ENCODE data around the gene ARHGAP9. TPM values are rescaled to one million over a fixed set of nuclear protein-coding genes. Genes with fewer than 3 reads are reported as not detected.

Gene ARHGAP9
- total and polyA plus RNA-seq, 2 experiments from 2014 or later = 0.11 to 0.61 TPM

GRCh38 chr12:57462251-57462911 is 17.3 kb downstream of the ARHGAP9 start:
- peak overlapping the region; percentile 95 for H2AFZ ChIP-seq
- H3K79me2 ChIP-seq (ENCODE audit: insufficient read depth) = no peaks in the 10 kb centered on the region
- H3K4me1 ChIP-seq (ENCODE audit: insufficient read depth) = peaks cover 13% of the 10 kb centered on the region
- H3K9ac ChIP-seq = peak overlapping the region; percentile 54
- H3K27me3 ChIP-seq (replicated peaks; ENCODE audit: insufficient read depth) = no peaks in the 10 kb centered on the region
- DNase-seq = peak; percentile 88
- peaks cover 3% of the 10 kb centered on the region; the same call in 1 of the 2 replicates for H3F3A ChIP-seq (ENCODE audit: insufficient read depth)
- peak overlapping the region; percentile 84 for H3K4me3 ChIP-seq
- in situ Hi-C loops (cut with MboI) = no loop called here
- H3K27ac ChIP-seq = peak overlapping the region; percentile 54
- TF ChIP-seq EZH2phosphoT487 (IDR thresholded peaks at IDR 0.05; ENCODE audit: insufficient read depth, low read depth) (no peak), EZH2 (IDR thresholded peaks at IDR 0.05; ENCODE audit: insufficient read depth, poor library complexity, severe bottlenecking) (no peak)
- WGBS, 2 experiments (ENCODE audit: low coverage in 1 of 2, low lambda C conversion rate in 2 of 2, missing lambda C conversion rate in 2 of 2) = 1 to 4% methylated on average over 12 to 28 of the region's 28 CpGs
- no peaks in the 10 kb centered on the region for H3K9me2 ChIP-seq (ENCODE audit: insufficient read depth)
- H3K36me3 ChIP-seq (ENCODE audit: low read depth) = no peaks in the 10 kb centered on the region
- H3K9me3 ChIP-seq (ENCODE audit: low read depth) = no peaks in the 10 kb centered on the region
- H3K4me2 ChIP-seq (ENCODE audit: unreplicated experiment) = peak overlapping the region; percentile 95
- H4K20me1 ChIP-seq (ENCODE audit: insufficient read depth) = no peaks in the 10 kb centered on the region

- in situ Hi-C loops (cut with MboI) = no loop called here
- Histone ChIP-seq H3K9me3 (ENCODE audit: low read depth) (no peaks in the 10 kb centered on the region), H3F3A (ENCODE audit: insufficient read depth) (peaks cover 3% of the 10 kb centered on the region; the same call in 1 of the 2 replicates), H3K4me3 (peak overlapping the region; percentile 84), H4K20me1 (ENCODE audit: insufficient read depth) (no peaks in the 10 kb centered on the region), H3K36me3 (ENCODE audit: low read depth) (no peaks in the 10 kb centered on the region), H3K4me2 (ENCODE audit: unreplicated experiment) (peak overlapping the region; percentile 95), H3K9ac (peak overlapping the region; percentile 54), H3K27ac (no peak overlapping the region), H3K79me2 (ENCODE audit: insufficient read depth) (no peaks in the 10 kb centered on the region), H3K27me3 (replicated peaks; ENCODE audit: insufficient read depth) (no peaks in the 10 kb centered on the region), H3K9me2 (ENCODE audit: insufficient read depth) (no peaks in the 10 kb centered on the region), H2AFZ (peak overlapping the region; percentile 95), H3K4me1 (ENCODE audit: insufficient read depth) (peaks cover 13% of the 10 kb centered on the region)
- WGBS, 2 experiments (ENCODE audit: low coverage in 1 of 2, low lambda C conversion rate in 2 of 2, missing lambda C conversion rate in 2 of 2) = 1 to 3% methylated on average over 9 of the region's 9 CpGs
- no peak for TF ChIP-seq EZH2phosphoT487 (IDR thresholded peaks at IDR 0.05; ENCODE audit: insufficient read depth, low read depth)
- no peak for TF ChIP-seq EZH2 (IDR thresholded peaks at IDR 0.05; ENCODE audit: insufficient read depth, poor library complexity, severe bottlenecking)
- no peak for DNase-seq
Measured at GRCh38 chr12:57461917-57462250, 17.8 kb downstream of the ARHGAP9 start.

GRCh38 chr12:57461276-57461916 is 18.3 kb downstream of the ARHGAP9 start:
- Histone ChIP-seq H3K9me2 (ENCODE audit: insufficient read depth) (no peaks in the 10 kb centered on the region), H3K36me3 (ENCODE audit: low read depth) (no peaks in the 10 kb centered on the region), H3K4me1 (ENCODE audit: insufficient read depth) (peaks cover 13% of the 10 kb centered on the region), H3K9ac (peak overlapping the region; percentile 54), H3K9me3 (ENCODE audit: low read depth) (no peaks in the 10 kb centered on the region), H3K4me2 (ENCODE audit: unreplicated experiment) (peak overlapping the region; percentile 95), H4K20me1 (ENCODE audit: insufficient read depth) (no peaks in the 10 kb centered on the region), H2AFZ (peak overlapping the region; percentile 95), H3K79me2 (ENCODE audit: insufficient read depth) (no peaks in the 10 kb centered on the region), H3K4me3 (peak overlapping the region; percentile 84), H3K27ac (no peak overlapping the region), H3F3A (ENCODE audit: insufficient read depth) (peaks cover 3% of the 10 kb centered on the region; the same call in 1 of the 2 replicates), H3K27me3 (replicated peaks; ENCODE audit: insufficient read depth) (no peaks in the 10 kb centered on the region)
- TF ChIP-seq EZH2phosphoT487 (IDR thresholded peaks at IDR 0.05; ENCODE audit: insufficient read depth, low read depth) (no peak), EZH2 (IDR thresholded peaks at IDR 0.05; ENCODE audit: insufficient read depth, poor library complexity, severe bottlenecking) (no peak)
- WGBS, 2 experiments (ENCODE audit: low coverage in 1 of 2, low lambda C conversion rate in 2 of 2, missing lambda C conversion rate in 2 of 2) = 1 to 3% methylated on average over 11 to 32 of the region's 32 CpGs
- peak; percentile 78 for DNase-seq
- in situ Hi-C loops (cut with MboI) = no loop called here

- Histone ChIP-seq H3K9ac (no peak overlapping the region), H4K20me1 (ENCODE audit: insufficient read depth) (no peaks in the 10 kb centered on the region), H3K27me3 (replicated peaks; ENCODE audit: insufficient read depth) (no peaks in the 10 kb centered on the region), H3K79me2 (ENCODE audit: insufficient read depth) (no peaks in the 10 kb centered on the region), H3K4me3 (peak overlapping the region; percentile 84), H3K9me3 (ENCODE audit: low read depth) (no peaks in the 10 kb centered on the region), H3K27ac (no peak overlapping the region), H3K4me2 (ENCODE audit: unreplicated experiment) (peak overlapping the region; percentile 95), H3K9me2 (ENCODE audit: insufficient read depth) (no peaks in the 10 kb centered on the region), H3K4me1 (ENCODE audit: insufficient read depth) (peaks cover 13% of the 10 kb centered on the region), H2AFZ (no peak overlapping the region), H3K36me3 (ENCODE audit: low read depth) (no peaks in the 10 kb centered on the region), H3F3A (ENCODE audit: insufficient read depth) (peaks cover 3% of the 10 kb centered on the region; the same call in 1 of the 2 replicates)
- TF ChIP-seq EZH2 (IDR thresholded peaks at IDR 0.05; ENCODE audit: insufficient read depth, poor library complexity, severe bottlenecking) (no peak), EZH2phosphoT487 (IDR thresholded peaks at IDR 0.05; ENCODE audit: insufficient read depth, low read depth) (no peak)
- 1 to 2% methylated on average over 16 to 18 of the region's 19 CpGs for WGBS, 2 experiments (ENCODE audit: low coverage in 1 of 2, low lambda C conversion rate in 2 of 2, missing lambda C conversion rate in 2 of 2)
- DNase-seq = no peak
- in situ Hi-C loops (cut with MboI) = no loop called here
Measured at GRCh38 chr12:57460841-57461275, 18.8 kb downstream of the ARHGAP9 start.

Measured in GM23248 (cell line).